GM21619 (cell line): ENCODE results near the gene SHKBP1.
"Not testable (repeated sequence)": the region's sequence is repeated elsewhere in the genome, so short reads cannot be mapped to it uniquely, and the experiment has no call there.

ENCODE experiments used
- ATAC-seq: cut with Tn5 transposase; IDR thresholded peaks from one replicate; pipeline ENCODE4 v1.9.1; 2021; ENCODE audit not compliant: unreplicated experiment

SHKBP1 gene

DNA sequence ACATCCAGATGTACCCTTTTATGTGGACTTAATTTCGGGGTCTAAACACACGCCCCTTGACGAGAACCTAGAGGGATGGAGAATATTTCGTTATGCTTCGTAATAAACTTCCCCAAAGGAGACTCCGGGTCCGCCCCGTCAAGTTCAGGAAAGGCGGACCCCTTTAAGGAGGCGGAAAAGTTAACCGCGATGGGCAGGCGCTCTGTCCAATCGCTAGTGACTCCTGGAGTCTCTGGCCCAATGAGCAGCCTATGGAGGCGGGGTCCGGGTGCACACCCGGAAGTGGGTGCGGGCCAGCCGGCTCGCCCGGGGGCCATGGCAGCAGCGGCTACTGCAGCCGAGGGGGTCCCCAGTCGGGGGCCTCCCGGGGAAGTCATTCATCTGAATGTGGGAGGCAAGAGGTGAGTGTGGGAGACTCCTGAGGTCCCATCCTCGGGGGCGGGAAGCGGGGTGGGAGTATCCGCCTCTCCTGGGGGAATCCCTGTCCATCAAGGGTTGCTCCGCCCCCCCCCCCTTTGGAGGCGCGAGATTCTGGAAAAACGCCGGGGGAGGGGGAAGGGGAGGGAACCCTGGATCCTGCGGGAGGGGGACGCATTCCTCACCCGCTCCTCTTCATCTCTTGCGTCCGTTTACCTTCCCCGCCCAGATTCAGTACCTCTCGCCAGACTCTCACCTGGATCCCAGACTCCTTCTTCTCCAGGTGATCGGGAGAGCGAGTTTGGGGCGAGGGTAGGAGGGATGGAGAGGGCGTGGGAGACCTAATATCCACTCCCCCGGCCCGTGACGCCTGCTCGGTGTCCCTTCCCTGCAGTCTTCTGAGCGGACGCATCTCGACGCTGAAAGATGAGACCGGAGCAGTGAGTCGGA, at the start of gene SHKBP1:
Gene SHKBP1, plus strand, starts transcription at position 289 of the 867 bp plus-strand sequence. Its CDS starts 27 bp downstream, at position 316.
- ATAC-seq = peak; percentile 94

GRCh38 chr19:40528078-40528477, 48.6 kb upstream of the SHKBP1 start:
- ATAC-seq = no peak

DNA sequence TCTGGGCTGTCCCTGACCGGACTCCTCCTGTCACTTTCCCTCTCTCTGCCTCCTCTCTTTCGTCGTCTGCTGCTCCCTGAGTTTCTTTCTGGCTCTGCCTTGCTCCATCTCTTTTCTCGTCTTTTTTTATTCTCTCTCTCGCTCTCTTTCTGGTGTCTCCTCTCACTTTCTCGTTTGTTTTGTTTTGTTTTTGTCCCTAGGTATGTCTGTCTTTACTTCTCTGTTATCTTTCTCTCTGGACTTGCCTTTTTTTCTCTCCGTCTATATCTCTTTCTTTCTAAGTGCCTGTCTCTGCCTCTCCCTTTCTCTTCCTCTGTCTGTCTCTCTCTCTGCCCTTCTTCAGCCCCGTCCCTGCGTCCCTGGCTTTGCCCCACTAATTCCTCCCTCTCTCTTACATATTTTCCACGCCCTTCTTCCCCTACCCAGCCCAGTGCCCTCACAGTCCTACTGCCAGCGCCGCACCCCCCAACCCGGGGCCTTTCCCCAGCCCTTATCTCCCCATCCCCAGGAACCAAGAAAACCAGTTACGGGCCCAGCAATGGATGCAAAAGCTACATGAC, 48.1 kb upstream of the SHKBP1 start:
- ATAC-seq = no peak

DNA sequence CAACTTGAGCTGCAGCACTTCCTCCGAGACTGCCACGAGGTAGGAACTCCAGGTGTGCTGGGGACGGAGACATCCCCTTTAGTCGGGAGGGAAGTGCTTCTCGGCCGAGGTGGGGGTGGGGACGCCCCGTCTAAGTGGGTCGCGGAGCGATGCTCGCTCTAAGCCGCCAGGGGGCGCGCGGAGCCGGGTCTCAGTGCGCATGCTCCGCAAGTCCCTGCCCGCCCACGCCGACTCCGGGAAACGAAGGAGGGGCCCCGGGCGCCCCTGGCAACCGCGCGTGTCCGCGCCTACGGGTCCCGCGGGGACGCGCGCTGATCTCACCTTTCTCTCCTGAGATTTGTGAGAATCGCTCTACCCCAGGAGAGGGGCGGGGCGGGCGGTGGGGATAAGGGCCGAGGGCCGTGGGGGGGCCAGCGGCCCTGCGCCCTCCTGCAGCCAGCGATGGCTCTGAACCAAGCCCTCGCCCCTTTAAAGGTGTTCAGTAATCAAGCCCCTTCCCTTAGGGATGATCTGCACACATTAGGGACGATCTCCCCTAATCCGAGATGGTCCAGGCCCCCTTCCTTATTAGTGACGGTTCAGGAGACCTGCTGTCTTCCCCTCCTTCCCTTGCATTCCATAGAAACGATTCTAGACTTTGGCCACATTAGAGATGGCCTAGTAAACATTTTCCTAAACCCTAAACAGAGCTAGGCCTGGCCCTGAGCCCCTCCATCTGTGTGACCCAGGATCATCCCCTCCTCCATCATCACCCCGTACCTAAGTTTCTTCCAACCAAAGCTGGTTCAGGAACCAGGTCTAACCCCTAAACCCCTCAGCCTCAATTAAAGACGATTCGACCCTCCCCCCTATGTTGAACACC, 47.3 kb upstream of the SHKBP1 start:
- ATAC-seq = peak; percentile 65

GRCh38 chr19:40530091-40530901, 46.4 kb upstream of the SHKBP1 start:
- no peak for ATAC-seq

DNA sequence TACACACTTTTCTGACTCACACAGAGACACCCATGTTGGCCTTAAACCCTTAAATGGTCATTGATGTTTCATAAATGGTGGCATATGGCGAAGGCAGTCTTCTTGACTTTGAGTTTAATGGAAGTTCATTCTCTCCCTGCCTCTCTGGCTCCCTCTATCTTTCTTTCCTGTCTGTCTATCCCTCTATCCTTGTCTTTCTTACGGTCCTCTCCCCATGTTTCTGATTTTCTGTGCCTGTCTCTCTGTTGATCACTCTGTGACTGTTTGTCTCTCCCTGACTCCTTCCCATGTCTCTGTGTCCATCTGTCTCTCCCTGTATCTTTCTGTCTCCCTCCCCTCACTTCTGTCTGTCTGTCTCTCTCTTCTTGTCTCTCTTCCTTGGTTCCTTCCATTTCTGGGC, 43.2 kb upstream of the SHKBP1 start:
- no peak for ATAC-seq

DNA sequence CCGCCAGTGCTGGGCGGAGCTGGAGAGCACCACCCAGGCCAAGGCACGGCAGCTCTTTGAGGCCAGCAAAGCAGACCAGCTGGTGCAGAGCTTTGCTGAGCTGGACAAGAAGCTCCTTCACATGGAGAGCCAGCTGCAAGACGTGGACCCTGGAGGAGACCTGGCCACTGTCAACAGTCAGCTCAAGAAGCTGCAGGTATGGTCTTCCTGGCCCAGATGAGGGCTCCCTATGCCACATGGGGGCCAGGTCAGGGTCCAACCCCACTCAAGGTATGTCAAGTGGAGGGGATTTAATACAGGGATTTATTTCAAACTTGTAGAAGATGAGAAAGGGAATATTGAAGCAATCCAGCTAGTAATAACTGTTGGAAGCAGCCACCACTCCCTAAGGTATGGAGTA, 42.5 kb upstream of the SHKBP1 start:
- no peak for ATAC-seq

DNA sequence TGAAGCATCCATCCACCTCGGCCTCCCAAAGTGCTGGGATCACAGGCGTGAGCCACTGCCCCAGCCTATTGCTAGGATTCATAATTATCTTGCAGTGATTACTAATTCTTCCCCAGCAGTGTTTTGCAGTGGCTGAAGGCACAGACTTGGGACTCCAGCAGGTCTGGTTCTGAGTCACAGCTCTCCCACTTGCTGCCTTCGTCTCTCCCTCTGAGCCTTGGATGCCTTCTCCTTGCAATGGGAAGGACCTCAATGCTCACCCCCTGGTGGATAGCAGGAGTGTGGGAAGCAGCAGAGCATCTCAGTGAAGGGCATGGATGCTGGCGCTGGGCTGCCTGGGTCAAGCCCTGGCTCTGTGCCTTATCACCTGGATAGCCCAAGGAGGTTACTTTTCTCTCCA, 37.6 kb upstream of the SHKBP1 start:
- no peak for ATAC-seq

DNA sequence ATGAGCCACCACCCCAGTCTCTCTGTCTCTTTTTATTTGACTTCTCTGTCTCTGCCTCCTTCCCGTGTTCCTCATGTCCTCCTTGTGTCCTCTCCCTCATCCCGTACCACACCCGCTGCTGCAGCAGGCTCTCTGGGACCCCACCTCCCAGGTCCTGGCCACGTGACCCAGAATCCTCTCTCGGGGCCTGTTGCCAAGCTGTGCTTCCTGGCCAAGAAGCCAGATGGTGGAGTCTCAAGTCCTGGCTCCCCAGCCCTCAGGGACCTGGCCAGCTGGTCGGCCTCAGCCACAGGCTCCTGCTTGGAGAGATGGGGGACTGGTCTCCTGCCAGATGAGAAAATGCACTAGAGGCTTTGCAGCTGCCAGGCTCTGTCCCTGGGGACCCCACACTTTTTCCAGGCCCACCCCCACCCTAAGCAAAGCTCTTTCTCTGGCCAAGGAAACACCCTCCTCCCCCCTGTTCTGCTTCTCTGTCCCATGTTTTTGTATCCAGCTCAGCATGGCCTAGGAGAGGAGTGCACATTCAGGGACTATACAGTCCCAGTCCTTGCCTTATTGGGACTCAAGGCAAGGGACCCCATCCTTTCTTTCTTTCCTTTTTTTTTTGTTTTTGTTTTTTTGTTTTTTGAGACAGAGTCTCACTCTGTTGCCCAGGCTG, 34.3 kb upstream of the SHKBP1 start:
- ATAC-seq = no peak

DNA sequence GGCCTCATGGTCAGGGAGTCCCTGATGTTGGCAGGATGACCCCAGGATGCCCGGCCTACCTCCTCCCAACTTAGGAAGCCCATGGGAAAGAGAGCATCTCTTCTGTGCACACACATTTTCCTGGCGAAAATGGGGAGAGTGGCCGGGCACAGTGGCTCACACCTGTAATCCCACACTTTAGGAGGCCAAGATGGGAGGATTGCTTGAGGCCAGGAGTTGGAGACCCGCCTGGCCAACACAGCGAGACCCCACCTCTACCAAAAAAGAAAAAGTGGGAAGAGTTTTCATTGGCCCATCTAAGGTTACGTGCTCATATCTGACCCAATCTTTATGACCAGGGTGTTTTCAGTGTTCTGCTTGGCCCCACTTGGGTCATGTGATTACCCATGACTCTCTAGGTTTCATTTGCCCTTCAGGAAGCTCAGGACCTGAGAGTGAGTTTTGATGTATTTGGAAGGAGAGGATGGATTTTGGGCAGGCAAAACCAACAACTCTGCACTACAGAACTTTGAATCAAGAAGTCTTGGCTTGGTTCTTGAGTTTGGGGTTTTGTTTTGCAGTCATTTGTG, 33.6 kb upstream of the SHKBP1 start:
- no peak for ATAC-seq

DNA sequence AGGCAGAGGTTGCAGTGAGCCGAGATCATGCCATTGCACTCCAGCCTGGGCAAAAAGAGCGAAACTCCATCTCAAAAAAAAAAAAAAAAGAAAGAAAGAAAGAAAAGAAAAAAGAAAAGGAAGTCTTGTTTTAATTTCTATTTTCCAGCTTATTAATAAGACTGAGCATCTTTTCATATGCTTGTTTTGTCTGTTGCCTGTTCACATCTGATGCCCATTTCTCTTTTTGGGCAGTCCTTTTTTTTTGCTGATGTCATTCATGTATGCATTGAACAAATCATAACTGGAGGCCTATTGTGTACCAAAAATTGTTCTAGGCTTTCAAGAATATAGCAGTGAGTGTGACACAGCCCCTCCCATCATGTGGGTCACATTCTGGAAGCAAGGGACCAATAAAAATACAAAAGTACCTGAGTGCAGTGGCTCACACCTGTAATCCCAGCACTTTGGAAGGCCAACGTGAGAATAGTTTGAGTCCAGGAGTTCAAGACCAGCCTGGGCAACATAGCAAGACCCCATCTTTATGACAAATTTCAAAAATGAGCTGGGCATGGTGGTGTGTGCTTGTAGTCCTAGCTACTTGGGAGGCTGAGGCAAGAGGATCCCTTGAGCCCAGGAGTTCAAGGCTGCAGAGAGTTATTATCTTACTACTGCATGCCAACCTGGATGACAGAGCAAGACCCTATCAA, 30.4 kb upstream of the SHKBP1 start:
- not testable (repeated sequence) for ATAC-seq

DNA sequence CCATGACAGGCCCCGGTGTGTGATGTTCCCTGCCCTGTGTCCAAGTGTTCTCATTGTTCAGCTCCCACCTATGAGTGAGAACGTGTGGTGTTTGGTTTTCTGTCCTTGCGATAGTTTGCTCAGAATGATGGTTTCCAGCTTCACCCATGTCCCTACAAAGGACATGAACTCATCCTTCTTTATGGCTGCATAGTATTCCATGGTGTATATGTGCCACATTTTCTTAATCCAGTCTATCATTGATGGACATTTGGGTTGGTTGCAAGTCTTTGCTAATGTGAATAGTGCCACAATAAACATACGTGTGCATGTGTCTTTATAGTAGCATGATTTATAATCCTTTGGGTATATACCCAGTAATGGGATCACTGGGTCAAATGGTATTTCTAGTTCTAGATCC, 29.5 kb upstream of the SHKBP1 start:
- ATAC-seq = not testable (repeated sequence)

DNA sequence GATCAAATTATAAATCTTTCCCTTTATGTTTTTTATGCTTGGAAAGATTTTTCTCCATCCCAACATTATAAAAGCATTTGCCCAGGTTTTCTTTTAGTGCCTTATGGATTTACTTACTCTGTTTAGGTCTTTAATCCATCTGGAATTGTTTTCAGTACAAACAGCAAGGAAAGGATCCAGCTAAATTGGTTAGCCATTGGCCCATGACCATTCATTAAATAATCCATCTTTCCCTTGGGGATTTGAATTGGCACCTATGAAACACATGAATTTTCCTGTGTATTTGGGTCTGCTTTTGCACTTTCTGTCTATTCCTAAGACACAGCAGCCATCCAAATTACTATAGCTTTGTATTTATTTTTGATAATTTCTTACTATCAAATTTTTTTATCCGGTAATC, 28.8 kb upstream of the SHKBP1 start:
- no peak for ATAC-seq

- no peak for ATAC-seq
Measured at GRCh38 chr19:40549007-40549708, 27.5 kb upstream of the SHKBP1 start.

GRCh38 chr19:40550951-40551350, 25.7 kb upstream of the SHKBP1 start:
- ATAC-seq = no peak

GRCh38 chr19:40552848-40553247, 23.8 kb upstream of the SHKBP1 start:
- no peak for ATAC-seq

- no peak for ATAC-seq
Measured at GRCh38 chr19:40553885-40554857, 22.5 kb upstream of the SHKBP1 start.
